ENCODE data around the gene AXIN1. TPM values are rescaled to one million over a fixed set of nuclear protein-coding genes. Genes with fewer than 3 reads are reported as not detected.

Gene AXIN1
- total and polyA plus RNA-seq, 2 donors (not counting 3 experiments of a cell fraction or from before 2014, with no cell fraction given) = 8.3 to 21.9 TPM

- H3K27me3 ChIP-seq (ENCODE audit: control insufficient read depth in 2 of 2, insufficient read depth in 2 of 2, low read length in 2 of 2) = no peaks in the 10 kb centered on the region
- dilution Hi-C loops (cut with MboI; ENCODE audit: extremely low pct_ligation_motif_present, low sequenced_read_pairs) (no loop called here), intact Hi-C loops (cut with micrococcal nuclease) (no loop called here)
- H3K4me1 ChIP-seq (ENCODE audit: control insufficient read depth, extremely low read depth, insufficient read depth, low read length) = peaks cover 6% of the 10 kb centered on the region
- TF ChIP-seq EZH2 (IDR thresholded peaks at IDR 0.05; ENCODE audit: borderline replicate concordance, low read depth, low read length, severe bottlenecking) = no peak
- TF ChIP-seq GATA2 (IDR thresholded peaks at IDR 0.05; ENCODE audit: insufficient read depth, insufficient read length, low read depth, low read length) = no peak
- no peak for TF ChIP-seq FOS (IDR thresholded peaks at IDR 0.05; ENCODE audit: borderline replicate concordance, insufficient read depth, low read length)
- no peak for TF ChIP-seq POLR2A (IDR thresholded peaks at IDR 0.05; ENCODE audit: low read depth, low read length)
- TF ChIP-seq MYC (IDR thresholded peaks at IDR 0.05; ENCODE audit: low read depth, low read length) = no peak
- no peak for TF ChIP-seq POLR2AphosphoS5 (IDR thresholded peaks at IDR 0.05; ENCODE audit: insufficient read depth, low read depth, low read length)
- TF ChIP-seq CTCF (IDR thresholded peaks at IDR 0.05; ENCODE audit: extremely low read depth in 1 of 2, insufficient read depth in 1 of 2, low read depth in 1 of 2, low read length in 2 of 2) = no peak
- TF ChIP-seq JUN (IDR thresholded peaks at IDR 0.05; ENCODE audit: borderline replicate concordance, insufficient read depth, insufficient read length, low read depth) = no peak
- TF ChIP-seq MAX (IDR thresholded peaks at IDR 0.05; ENCODE audit: insufficient read depth, insufficient read length) = no peak
- DNase-seq (ENCODE audit: low read depth, low spot score) (no peak), FAIRE-seq (peak; percentile 74)
- no peak overlapping the region for H3K4me3 ChIP-seq (replicated peaks in 1 of 3; ENCODE audit: insufficient read depth in 1 of 3, low read depth in 1 of 3, low read length in 3 of 3)
- ChIA-PET CTCF (interaction anchor here (0.7 to 1.3 kb wide), 4 partner anchors 14 to 135 kb away, joined by 3 to 5 read pairs (median 3); no protein-coding TSS in a partner anchor), POLR2A (interaction anchor here (0.8 kb wide), 1 partner anchor 23 kb away, joined by 5 read pairs; no protein-coding TSS in a partner anchor)
- no peak overlapping the region for H3K9ac ChIP-seq (replicated peaks; ENCODE audit: extremely low read depth, insufficient read depth, low read length)
- H3K9me3 ChIP-seq (replicated peaks; ENCODE audit: control insufficient read depth, insufficient read depth, low read length) = no peaks in the 10 kb centered on the region
- no TSS peak for BruUV-seq (replicated peaks)
- H3K9me1 ChIP-seq (replicated peaks; ENCODE audit: control insufficient read depth, extremely low read depth, insufficient read depth, low read length) = no peaks in the 10 kb centered on the region
- H4K20me1 ChIP-seq (replicated peaks; ENCODE audit: control insufficient read depth, extremely low read depth, insufficient read depth, low read length) = no peaks in the 10 kb centered on the region
- no peaks in the 10 kb centered on the region for H3K79me2 ChIP-seq (ENCODE audit: control insufficient read depth, insufficient read depth, low read length)
- peak overlapping the region; percentile 55 for H3K4me2 ChIP-seq (ENCODE audit: insufficient read depth, low read length)
- H3K27ac ChIP-seq (ENCODE audit: insufficient read depth, low read depth, low read length) = no peak overlapping the region
- peaks cover 0 to 2% of the 10 kb centered on the region in 2 experiments for H3K36me3 ChIP-seq (ENCODE audit: control insufficient read depth in 2 of 2, extremely low read depth in 1 of 2, insufficient read depth in 2 of 2, low read length in 2 of 2)
- peak overlapping the region; percentile 90 for H2AFZ ChIP-seq (ENCODE audit: low read depth, low read length)
These were observed 110.2 kb downstream of the AXIN1 start for GRCh38 chr16:242281-242680.

Data from endothelial cell of umbilical vein (primary cell).